ENCODE data around the gene ARHGAP26. TPM values are rescaled to one million over a fixed set of nuclear protein-coding genes. Genes with fewer than 3 reads are reported as not detected.

The ARHGAP26 gene
- total and polyA plus RNA-seq, 2 donors (not counting 3 experiments of a cell fraction or from before 2014, with no cell fraction given): 3.1 to 16.2 TPM

- no TSS peak for BruUV-seq (replicated peaks)
- Histone ChIP-seq H3K27me3 (ENCODE audit: control insufficient read depth in 2 of 2, insufficient read depth in 2 of 2, low read length in 2 of 2) (no peaks in the 10 kb centered on the region), H3K4me3 (replicated peaks in 1 of 3; ENCODE audit: insufficient read depth in 1 of 3, low read depth in 1 of 3, low read length in 3 of 3) (no peak overlapping the region), H3K9ac (replicated peaks; ENCODE audit: extremely low read depth, insufficient read depth, low read length) (no peak overlapping the region), H3K27ac (ENCODE audit: insufficient read depth, low read depth, low read length) (no peak overlapping the region), H4K20me1 (replicated peaks; ENCODE audit: control insufficient read depth, extremely low read depth, insufficient read depth, low read length) (no peaks in the 10 kb centered on the region), H3K9me3 (replicated peaks; ENCODE audit: control insufficient read depth, insufficient read depth, low read length) (no peaks in the 10 kb centered on the region), H3K4me1 (ENCODE audit: control insufficient read depth, extremely low read depth, insufficient read depth, low read length) (no peaks in the 10 kb centered on the region), H3K4me2 (ENCODE audit: insufficient read depth, low read length) (no peak overlapping the region), H3K79me2 (ENCODE audit: control insufficient read depth, insufficient read depth, low read length) (no peaks in the 10 kb centered on the region), H2AFZ (ENCODE audit: low read depth, low read length) (no peak overlapping the region), H3K9me1 (replicated peaks; ENCODE audit: control insufficient read depth, extremely low read depth, insufficient read depth, low read length) (no peaks in the 10 kb centered on the region), H3K36me3 (ENCODE audit: control insufficient read depth in 2 of 2, extremely low read depth in 1 of 2, insufficient read depth in 2 of 2, low read length in 2 of 2) (no peaks in the 10 kb centered on the region)
- no peak for TF ChIP-seq GATA2 (IDR thresholded peaks at IDR 0.05; ENCODE audit: insufficient read depth, insufficient read length, low read depth, low read length)
- TF ChIP-seq JUN (IDR thresholded peaks at IDR 0.05; ENCODE audit: borderline replicate concordance, insufficient read depth, insufficient read length, low read depth): no peak
- TF ChIP-seq POLR2AphosphoS5 (IDR thresholded peaks at IDR 0.05; ENCODE audit: insufficient read depth, low read depth, low read length): no peak
- TF ChIP-seq MYC (IDR thresholded peaks at IDR 0.05; ENCODE audit: low read depth, low read length): no peak
- TF ChIP-seq FOS (IDR thresholded peaks at IDR 0.05; ENCODE audit: borderline replicate concordance, insufficient read depth, low read length): no peak
- TF ChIP-seq POLR2A (IDR thresholded peaks at IDR 0.05; ENCODE audit: low read depth, low read length): no peak
- intact Hi-C loops (cut with micrococcal nuclease) (no loop called here), dilution Hi-C loops (cut with MboI; ENCODE audit: extremely low pct_ligation_motif_present, low sequenced_read_pairs) (no loop called here)
- ChIA-PET CTCF (interaction anchor here (0.7 to 1.3 kb wide), 2 partner anchors 13 to 222 kb away, joined by 3 to 5 read pairs; no protein-coding TSS in a partner anchor), POLR2A (interaction anchor here (0.7 kb wide), 1 partner anchor 30 kb away, joined by 3 read pairs; no protein-coding TSS in a partner anchor)
- FAIRE-seq (no peak), DNase-seq (ENCODE audit: low read depth, low spot score) (no peak)
Measured at GRCh38 chr5:142946547-142947426, 176.6 kb downstream of the ARHGAP26 start.

- no peaks in the 10 kb centered on the region for H4K20me1 ChIP-seq (replicated peaks; ENCODE audit: control insufficient read depth, extremely low read depth, insufficient read depth, low read length)
- H3K79me2 ChIP-seq (ENCODE audit: control insufficient read depth, insufficient read depth, low read length): no peaks in the 10 kb centered on the region
- FAIRE-seq: no peak
- no peaks in the 10 kb centered on the region for H3K9me3 ChIP-seq (replicated peaks; ENCODE audit: control insufficient read depth, insufficient read depth, low read length)
- TF ChIP-seq MYC (IDR thresholded peaks at IDR 0.05; ENCODE audit: low read depth, low read length) (no peak), POLR2AphosphoS5 (IDR thresholded peaks at IDR 0.05; ENCODE audit: insufficient read depth, low read depth, low read length) (no peak), POLR2A (IDR thresholded peaks at IDR 0.05; ENCODE audit: low read depth, low read length) (no peak), EZH2 (IDR thresholded peaks at IDR 0.05; ENCODE audit: borderline replicate concordance, low read depth, low read length, severe bottlenecking) (no peak), FOS (IDR thresholded peaks at IDR 0.05; ENCODE audit: borderline replicate concordance, insufficient read depth, low read length) (no peak), JUN (IDR thresholded peaks at IDR 0.05; ENCODE audit: borderline replicate concordance, insufficient read depth, insufficient read length, low read depth) (no peak), GATA2 (IDR thresholded peaks at IDR 0.05; ENCODE audit: insufficient read depth, insufficient read length, low read depth, low read length) (no peak)
- TF ChIP-seq, protein P1, sequence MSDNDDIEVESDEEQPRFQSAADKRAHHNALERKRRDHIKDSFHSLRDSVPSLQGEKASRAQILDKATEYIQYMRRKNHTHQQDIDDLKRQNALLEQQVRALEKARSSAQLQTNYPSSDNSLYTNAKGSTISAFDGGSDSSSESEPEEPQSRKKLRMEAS (IDR thresholded peaks at IDR 0.05; ENCODE audit: insufficient read depth, insufficient read length): no peak
- TF ChIP-seq, protein P2, sequence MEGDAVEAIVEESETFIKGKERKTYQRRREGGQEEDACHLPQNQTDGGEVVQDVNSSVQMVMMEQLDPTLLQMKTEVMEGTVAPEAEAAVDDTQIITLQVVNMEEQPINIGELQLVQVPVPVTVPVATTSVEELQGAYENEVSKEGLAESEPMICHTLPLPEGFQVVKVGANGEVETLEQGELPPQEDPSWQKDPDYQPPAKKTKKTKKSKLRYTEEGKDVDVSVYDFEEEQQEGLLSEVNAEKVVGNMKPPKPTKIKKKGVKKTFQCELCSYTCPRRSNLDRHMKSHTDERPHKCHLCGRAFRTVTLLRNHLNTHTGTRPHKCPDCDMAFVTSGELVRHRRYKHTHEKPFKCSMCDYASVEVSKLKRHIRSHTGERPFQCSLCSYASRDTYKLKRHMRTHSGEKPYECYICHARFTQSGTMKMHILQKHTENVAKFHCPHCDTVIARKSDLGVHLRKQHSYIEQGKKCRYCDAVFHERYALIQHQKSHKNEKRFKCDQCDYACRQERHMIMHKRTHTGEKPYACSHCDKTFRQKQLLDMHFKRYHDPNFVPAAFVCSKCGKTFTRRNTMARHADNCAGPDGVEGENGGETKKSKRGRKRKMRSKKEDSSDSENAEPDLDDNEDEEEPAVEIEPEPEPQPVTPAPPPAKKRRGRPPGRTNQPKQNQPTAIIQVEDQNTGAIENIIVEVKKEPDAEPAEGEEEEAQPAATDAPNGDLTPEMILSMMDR (IDR thresholded peaks at IDR 0.05; ENCODE audit: extremely low read depth in 1 of 2, insufficient read depth in 1 of 2, low read depth in 1 of 2, low read length in 2 of 2): no peak
- no peak overlapping the region for H2AFZ ChIP-seq (ENCODE audit: low read depth, low read length)
- no peak overlapping the region for H3K27ac ChIP-seq (ENCODE audit: insufficient read depth, low read depth, low read length)
- BruUV-seq (replicated peaks): no TSS peak
- no peak overlapping the region for H3K4me2 ChIP-seq (ENCODE audit: insufficient read depth, low read length)
- H3K9ac ChIP-seq (replicated peaks; ENCODE audit: extremely low read depth, insufficient read depth, low read length): no peak overlapping the region
- intact Hi-C loops (cut with micrococcal nuclease): no loop called here
- POLR2A ChIA-PET: no interaction called here
- no peaks in the 10 kb centered on the region for H3K4me1 ChIP-seq (ENCODE audit: control insufficient read depth, extremely low read depth, insufficient read depth, low read length)
- DNase-seq (ENCODE audit: low read depth, low spot score): no peak
- no peak overlapping the region for H3K4me3 ChIP-seq (replicated peaks in 1 of 3; ENCODE audit: insufficient read depth in 1 of 3, low read depth in 1 of 3, low read length in 3 of 3)
- no peaks in the 10 kb centered on the region for H3K9me1 ChIP-seq (replicated peaks; ENCODE audit: control insufficient read depth, extremely low read depth, insufficient read depth, low read length)
- no peaks in the 10 kb centered on the region for H3K27me3 ChIP-seq (ENCODE audit: control insufficient read depth in 2 of 2, insufficient read depth in 2 of 2, low read length in 2 of 2)
- H3K36me3 ChIP-seq (ENCODE audit: control insufficient read depth in 2 of 2, extremely low read depth in 1 of 2, insufficient read depth in 2 of 2, low read length in 2 of 2): no peaks in the 10 kb centered on the region
- CTCF ChIA-PET: interaction anchor here (0.7 kb wide), 1 partner anchor 222 kb away, joined by 3 read pairs; no protein-coding TSS in a partner anchor
- dilution Hi-C loops (cut with MboI; ENCODE audit: extremely low pct_ligation_motif_present, low sequenced_read_pairs): no loop called here
Measured at GRCh38 chr5:142947427-142947709, 177.2 kb downstream of the ARHGAP26 start.
